OCI-LY3 (cell line): ENCODE measurements around the gene VWA7.

ENCODE experiments used
- EZH2phosphoT487 ChIP-seq: fragments of 200-600 bp; shearing (Covaris generic); IDR thresholded peaks from 2 replicates; pipeline ENCODE4 v1.6.1; 2018; ENCODE audit warnings: antibody characterized with exemption, mixed run types, low read depth
- TF ChIP-seq, protein P1 (sequence below): fragments of 200-600, 300-600 bp; sonication (generic); IDR thresholded peaks from 2 replicates; pipeline ENCODE4 v1.5.1; 2014; ENCODE audit warnings: antibody characterized with exemption, low read length, low read depth

DNA sequence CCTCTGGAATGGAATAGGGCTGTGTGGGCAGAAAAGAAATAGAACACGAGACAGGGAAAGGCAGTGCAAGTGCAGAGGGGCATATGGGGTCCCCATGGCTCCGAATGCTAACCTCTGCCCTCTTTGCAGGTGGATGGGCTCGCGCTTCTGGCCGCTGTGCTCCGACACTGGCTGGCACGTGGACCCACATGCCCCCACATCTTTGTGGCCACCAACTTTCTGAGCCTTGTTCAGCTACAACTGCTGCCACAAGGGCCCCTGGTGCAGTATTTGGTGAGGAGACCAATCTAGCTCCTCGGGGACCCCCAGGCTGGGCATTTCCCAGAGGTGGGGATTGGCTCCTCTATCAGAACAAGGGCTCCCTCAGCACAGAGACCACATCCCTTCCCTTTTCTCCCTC, 15.8 kb downstream of the VWA7 start:
- TF ChIP-seq, protein P1, sequence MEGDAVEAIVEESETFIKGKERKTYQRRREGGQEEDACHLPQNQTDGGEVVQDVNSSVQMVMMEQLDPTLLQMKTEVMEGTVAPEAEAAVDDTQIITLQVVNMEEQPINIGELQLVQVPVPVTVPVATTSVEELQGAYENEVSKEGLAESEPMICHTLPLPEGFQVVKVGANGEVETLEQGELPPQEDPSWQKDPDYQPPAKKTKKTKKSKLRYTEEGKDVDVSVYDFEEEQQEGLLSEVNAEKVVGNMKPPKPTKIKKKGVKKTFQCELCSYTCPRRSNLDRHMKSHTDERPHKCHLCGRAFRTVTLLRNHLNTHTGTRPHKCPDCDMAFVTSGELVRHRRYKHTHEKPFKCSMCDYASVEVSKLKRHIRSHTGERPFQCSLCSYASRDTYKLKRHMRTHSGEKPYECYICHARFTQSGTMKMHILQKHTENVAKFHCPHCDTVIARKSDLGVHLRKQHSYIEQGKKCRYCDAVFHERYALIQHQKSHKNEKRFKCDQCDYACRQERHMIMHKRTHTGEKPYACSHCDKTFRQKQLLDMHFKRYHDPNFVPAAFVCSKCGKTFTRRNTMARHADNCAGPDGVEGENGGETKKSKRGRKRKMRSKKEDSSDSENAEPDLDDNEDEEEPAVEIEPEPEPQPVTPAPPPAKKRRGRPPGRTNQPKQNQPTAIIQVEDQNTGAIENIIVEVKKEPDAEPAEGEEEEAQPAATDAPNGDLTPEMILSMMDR, result no peak
- no peak for TF ChIP-seq EZH2phosphoT487
